ENCODE results near the gene NTRK2. TPM values are rescaled to one million over a fixed set of nuclear protein-coding genes. Genes with fewer than 3 reads are reported as not detected.

Gene NTRK2
- total RNA-seq, 8 experiments from 2014 or later, result 0.49 to 238 (median 15.5) TPM

- Histone ChIP-seq H3K4me3 (no peak overlapping the region), H3K4me1 (replicated peaks in 1 of 2) (peaks cover 0 to 9% of the 10 kb centered on the region in 2 donors), H3K27ac (no peak overlapping the region)
- no peak for ATAC-seq (replicated peaks in 6 of 8)
- WGBS, 10 experiments, result 60 to 100% (median 100%) methylated on average over 1 of the region's 1 CpG; no CpG with 5 or more reads in 5 of the 10 experiments
- in situ Hi-C loops (cut with MboI; ENCODE audit: low pct_unique_long_range_greater_than_20kb in 2 of 9, low sequenced_read_pairs in 9 of 9, unreplicated experiment in 9 of 9), result no loop called here
These were observed 126.9 kb downstream of the NTRK2 start for GRCh38 chr9:84796404-84796803.

- no peak overlapping the region for H3K27ac ChIP-seq
- WGBS, 10 experiments, result 33 to 100% (median 85%) methylated on average over 2 of the region's 2 CpGs; no CpG with 5 or more reads in 2 of the 10 experiments
- in situ Hi-C loops (cut with MboI; ENCODE audit: low pct_unique_long_range_greater_than_20kb in 2 of 9, low sequenced_read_pairs in 9 of 9, unreplicated experiment in 9 of 9), result no loop called here
These were observed 129.7 kb downstream of the NTRK2 start for GRCh38 chr9:84799251-84799650.

GRCh38 chr9:84804951-84805694 is 135.6 kb downstream of the NTRK2 start:
- in situ Hi-C loops (cut with MboI; ENCODE audit: low pct_unique_long_range_greater_than_20kb in 2 of 9, low sequenced_read_pairs in 9 of 9, unreplicated experiment in 9 of 9), result loop anchor here in 1 of 9 experiments (25.0 kb wide), 1 partner anchor 107 kb away; no protein-coding TSS in a partner anchor
- 16 to 80% (median 66%) methylated on average over 1 to 5 of the region's 5 CpGs for WGBS, 10 experiments
- Histone ChIP-seq H3K4me1 (replicated peaks in 1 of 2) (peaks cover 0 to 5% of the 10 kb centered on the region in 2 donors), H3K4me3 (no peak overlapping the region), H3K27ac (no peak overlapping the region)
- peak in 2 of 8 experiments; percentile 42 to 49 for ATAC-seq (replicated peaks in 6 of 8)

More at GRCh38 chr9:84799251-84799650, 129.7 kb downstream of the NTRK2 start:
- Histone ChIP-seq H3K4me3 (no peak overlapping the region), H3K4me1 (replicated peaks in 1 of 2) (no peaks in the 10 kb centered on the region)
- no peak for ATAC-seq (replicated peaks in 6 of 8)

- Histone ChIP-seq H3K4me3 (no peak overlapping the region), H3K27ac (no peak overlapping the region), H3K4me1 (replicated peaks in 1 of 2) (peaks cover 15% of the 10 kb centered on the region in 2 donors)
- in situ Hi-C loops (cut with MboI; ENCODE audit: low pct_unique_long_range_greater_than_20kb in 2 of 9, low sequenced_read_pairs in 9 of 9, unreplicated experiment in 9 of 9), result loop anchor here in 1 of 9 experiments (25.0 kb wide), 1 partner anchor 105 kb away; no protein-coding TSS in a partner anchor
- WGBS, 10 experiments, result 47 to 100% (median 93%) methylated on average over 2 to 5 of the region's 5 CpGs
- ATAC-seq (replicated peaks in 6 of 8), result no peak
These were observed 137.9 kb downstream of the NTRK2 start for GRCh38 chr9:84807431-84807830.

GRCh38 chr9:84807870-84808390 is 138.4 kb downstream of the NTRK2 start:
- ATAC-seq (replicated peaks in 6 of 8), result no peak

GRCh38 chr9:84808416-84808815 is 138.9 kb downstream of the NTRK2 start:
- Histone ChIP-seq H3K4me3 (no peak overlapping the region), H3K27ac (no peak overlapping the region), H3K4me1 (replicated peaks in 1 of 2) (peaks cover 15 to 19% of the 10 kb centered on the region in 2 donors)
- in situ Hi-C loops (cut with MboI; ENCODE audit: low pct_unique_long_range_greater_than_20kb in 2 of 9, low sequenced_read_pairs in 9 of 9, unreplicated experiment in 9 of 9), result loop anchor here in 1 of 9 experiments (25.0 kb wide), 1 partner anchor 104 kb away; no protein-coding TSS in a partner anchor
- ATAC-seq (replicated peaks in 6 of 8), result peak in 3 of 8 experiments; percentile 81 to 88 (median 82)

More at GRCh38 chr9:84807870-84808390, 138.4 kb downstream of the NTRK2 start:
- Histone ChIP-seq H3K4me1 (replicated peaks in 1 of 2) (peaks cover 15 to 19% of the 10 kb centered on the region in 2 donors), H3K27ac (no peak overlapping the region), H3K4me3 (no peak overlapping the region)
- 30 to 100% (median 92%) methylated on average over 1 to 4 of the region's 4 CpGs for WGBS, 10 experiments
- in situ Hi-C loops (cut with MboI; ENCODE audit: low pct_unique_long_range_greater_than_20kb in 2 of 9, low sequenced_read_pairs in 9 of 9, unreplicated experiment in 9 of 9), result loop anchor here in 1 of 9 experiments (25.0 kb wide), 1 partner anchor 104 kb away; no protein-coding TSS in a partner anchor

GRCh38 chr9:84811072-84811750 is 141.7 kb downstream of the NTRK2 start:
- Histone ChIP-seq H3K4me1 (replicated peaks in 1 of 2) (peaks cover 10 to 19% of the 10 kb centered on the region in 2 donors), H3K4me3 (no peak overlapping the region), H3K27ac (no peak overlapping the region)
- WGBS, 10 experiments, result 0 to 69% (median 28%) methylated on average over 1 to 3 of the region's 4 CpGs
- in situ Hi-C loops (cut with MboI; ENCODE audit: low pct_unique_long_range_greater_than_20kb in 2 of 9, low sequenced_read_pairs in 9 of 9, unreplicated experiment in 9 of 9), result loop anchor here in 1 of 9 experiments (25.0 kb wide), 1 partner anchor 101 kb away; no protein-coding TSS in a partner anchor
- ATAC-seq (replicated peaks in 6 of 8), result peak in 5 of 8 experiments; percentile 23 to 47 (median 38)

- no peak overlapping the region for H3K27ac ChIP-seq
- in situ Hi-C loops (cut with MboI; ENCODE audit: low pct_unique_long_range_greater_than_20kb in 2 of 9, low sequenced_read_pairs in 9 of 9, unreplicated experiment in 9 of 9), result loop anchor here in 1 of 9 experiments (25.0 kb wide), 1 partner anchor 101 kb away; no protein-coding TSS in a partner anchor
- no peak overlapping the region for H3K4me3 ChIP-seq
- WGBS, 10 experiments, result 0 to 57% (median 35%) methylated on average over 1 of the region's 1 CpG; no CpG with 5 or more reads in 4 of the 10 experiments
- peak in 1 of 8 experiments; percentile 23 for ATAC-seq (replicated peaks in 6 of 8)
- H3K4me1 ChIP-seq (replicated peaks in 1 of 2), result peaks cover 10 to 19% of the 10 kb centered on the region in 2 donors
These were observed 142.2 kb downstream of the NTRK2 start for GRCh38 chr9:84811751-84812074.

- ATAC-seq (replicated peaks in 6 of 8), result no peak
- WGBS, 10 experiments, result 37 to 100% (median 79%) methylated on average over 2 to 5 of the region's 5 CpGs; no CpG with 5 or more reads in 1 of the 10 experiments
- Histone ChIP-seq H3K4me1 (replicated peaks in 1 of 2) (peaks cover 10 to 19% of the 10 kb centered on the region in 2 donors), H3K4me3 (no peak overlapping the region), H3K27ac (no peak overlapping the region)
- in situ Hi-C loops (cut with MboI; ENCODE audit: low pct_unique_long_range_greater_than_20kb in 2 of 9, low sequenced_read_pairs in 9 of 9, unreplicated experiment in 9 of 9), result loop anchor here in 1 of 9 experiments (25.0 kb wide), 1 partner anchor 100 kb away; no protein-coding TSS in a partner anchor
These were observed 142.8 kb downstream of the NTRK2 start for GRCh38 chr9:84812355-84812754.

GRCh38 chr9:84812847-84813246 is 143.3 kb downstream of the NTRK2 start:
- Histone ChIP-seq H3K4me1 (replicated peaks in 1 of 2) (peaks cover 10 to 19% of the 10 kb centered on the region in 2 donors), H3K27ac (no peak overlapping the region), H3K4me3 (no peak overlapping the region)
- in situ Hi-C loops (cut with MboI; ENCODE audit: low pct_unique_long_range_greater_than_20kb in 2 of 9, low sequenced_read_pairs in 9 of 9, unreplicated experiment in 9 of 9), result loop anchor here in 1 of 9 experiments (25.0 kb wide), 1 partner anchor 99 kb away; no protein-coding TSS in a partner anchor
- no peak for ATAC-seq (replicated peaks in 6 of 8)
- 68 to 100% (median 80%) methylated on average over 1 to 3 of the region's 3 CpGs; no CpG with 5 or more reads in 2 of the 10 experiments for WGBS, 10 experiments

- in situ Hi-C loops (cut with MboI; ENCODE audit: low pct_unique_long_range_greater_than_20kb in 2 of 9, low sequenced_read_pairs in 9 of 9, unreplicated experiment in 9 of 9), result loop anchor here in 1 of 9 experiments (25.0 kb wide), 1 partner anchor 97 kb away; no protein-coding TSS in a partner anchor
- Histone ChIP-seq H3K4me3 (no peak overlapping the region), H3K4me1 (replicated peaks in 1 of 2) (peaks cover 21 to 24% of the 10 kb centered on the region in 2 donors), H3K27ac (no peak overlapping the region)
- 70 to 100% (median 84%) methylated on average over 1 of the region's 1 CpG; no CpG with 5 or more reads in 2 of the 10 experiments for WGBS, 10 experiments
- no peak for ATAC-seq (replicated peaks in 6 of 8)
These were observed 146.0 kb downstream of the NTRK2 start for GRCh38 chr9:84815554-84815953.

GRCh38 chr9:84817038-84817437 is 147.5 kb downstream of the NTRK2 start:
- ATAC-seq (replicated peaks in 6 of 8), result peak in 2 of 8 experiments; percentile 78 to 92
- WGBS, 10 experiments, result 0 to 100% (median 77%) methylated on average over 2 to 6 of the region's 6 CpGs; no CpG with 5 or more reads in 3 of the 10 experiments
- in situ Hi-C loops (cut with MboI; ENCODE audit: low pct_unique_long_range_greater_than_20kb in 2 of 9, low sequenced_read_pairs in 9 of 9, unreplicated experiment in 9 of 9), result loop anchor here in 1 of 9 experiments (25.0 kb wide), 1 partner anchor 95 kb away; no protein-coding TSS in a partner anchor
- Histone ChIP-seq H3K4me3 (no peak overlapping the region), H3K27ac (no peak overlapping the region), H3K4me1 (replicated peaks in 1 of 2) (peaks cover 13% of the 10 kb centered on the region in 2 donors)

All from motor neuron (in vitro differentiated cells).